ENCODE data around the gene NKAIN2.

Gene NKAIN2

GRCh38 chr6:124772733-124773319, 969.2 kb downstream of the NKAIN2 start:
- Mint-ChIP-seq H3K4me1 (no peaks in the 10 kb centered on the region), H3K4me3 (no peak overlapping the region), H3K27ac (no peak overlapping the region), H3K36me3 (no peaks in the 10 kb centered on the region), H3K27me3 (no peaks in the 10 kb centered on the region), H3K9me3 (no peaks in the 10 kb centered on the region)

GRCh38 chr6:124775121-124775520, 971.5 kb downstream of the NKAIN2 start:
- Mint-ChIP-seq H3K36me3 (no peaks in the 10 kb centered on the region), H3K4me1 (no peaks in the 10 kb centered on the region), H3K4me3 (no peak overlapping the region), H3K27me3 (no peaks in the 10 kb centered on the region), H3K9me3 (no peaks in the 10 kb centered on the region), H3K27ac (no peak overlapping the region)

GRCh38 chr6:124777863-124778262, 974.2 kb downstream of the NKAIN2 start:
- Mint-ChIP-seq H3K27ac (no peak overlapping the region), H3K27me3 (no peaks in the 10 kb centered on the region), H3K4me1 (no peaks in the 10 kb centered on the region), H3K4me3 (no peak overlapping the region), H3K9me3 (no peaks in the 10 kb centered on the region), H3K36me3 (no peaks in the 10 kb centered on the region)

- H3K4me3 Mint-ChIP-seq = no peak overlapping the region
- no peaks in the 10 kb centered on the region for H3K9me3 Mint-ChIP-seq
- no peaks in the 10 kb centered on the region for H3K36me3 Mint-ChIP-seq
- no peak overlapping the region for H3K27ac Mint-ChIP-seq
- no peaks in the 10 kb centered on the region for H3K4me1 Mint-ChIP-seq
- no peaks in the 10 kb centered on the region for H3K27me3 Mint-ChIP-seq
Measured at GRCh38 chr6:124780623-124781022, 977.0 kb downstream of the NKAIN2 start.

GRCh38 chr6:124783344-124783743, 979.7 kb downstream of the NKAIN2 start:
- peaks cover 4% of the 10 kb centered on the region for H3K27me3 Mint-ChIP-seq
- peaks cover 5% of the 10 kb centered on the region for H3K9me3 Mint-ChIP-seq
- no peaks in the 10 kb centered on the region for H3K4me1 Mint-ChIP-seq
- no peak overlapping the region for H3K4me3 Mint-ChIP-seq
- H3K36me3 Mint-ChIP-seq = no peaks in the 10 kb centered on the region
- H3K27ac Mint-ChIP-seq = no peak overlapping the region

GRCh38 chr6:124791156-124791555, 987.5 kb downstream of the NKAIN2 start:
- Mint-ChIP-seq H3K9me3 (peaks cover 5% of the 10 kb centered on the region), H3K27me3 (peaks cover 7% of the 10 kb centered on the region), H3K27ac (no peak overlapping the region), H3K4me3 (no peak overlapping the region), H3K36me3 (no peaks in the 10 kb centered on the region), H3K4me1 (no peaks in the 10 kb centered on the region)

GRCh38 chr6:124792386-124792785, 988.7 kb downstream of the NKAIN2 start:
- Mint-ChIP-seq H3K27me3 (peaks cover 5% of the 10 kb centered on the region), H3K4me1 (no peaks in the 10 kb centered on the region), H3K36me3 (no peaks in the 10 kb centered on the region), H3K27ac (no peak overlapping the region), H3K9me3 (peaks cover 5% of the 10 kb centered on the region), H3K4me3 (no peak overlapping the region)

GRCh38 chr6:124793398-124793797, 989.7 kb downstream of the NKAIN2 start:
- no peaks in the 10 kb centered on the region for H3K36me3 Mint-ChIP-seq
- H3K27me3 Mint-ChIP-seq = peaks cover 2% of the 10 kb centered on the region
- H3K4me1 Mint-ChIP-seq = no peaks in the 10 kb centered on the region
- no peaks in the 10 kb centered on the region for H3K9me3 Mint-ChIP-seq
- H3K4me3 Mint-ChIP-seq = no peak overlapping the region
- no peak overlapping the region for H3K27ac Mint-ChIP-seq

- H3K27ac Mint-ChIP-seq = no peak overlapping the region
- no peak overlapping the region for H3K4me3 Mint-ChIP-seq
- H3K27me3 Mint-ChIP-seq = no peaks in the 10 kb centered on the region
- H3K9me3 Mint-ChIP-seq = no peaks in the 10 kb centered on the region
- H3K36me3 Mint-ChIP-seq = no peaks in the 10 kb centered on the region
- H3K4me1 Mint-ChIP-seq = no peaks in the 10 kb centered on the region
Measured at GRCh38 chr6:124795643-124796463, 992.2 kb downstream of the NKAIN2 start.

GRCh38 chr6:124796464-124796970, 992.9 kb downstream of the NKAIN2 start:
- H3K4me1 Mint-ChIP-seq = no peaks in the 10 kb centered on the region
- no peaks in the 10 kb centered on the region for H3K9me3 Mint-ChIP-seq
- no peak overlapping the region for H3K27ac Mint-ChIP-seq
- no peaks in the 10 kb centered on the region for H3K36me3 Mint-ChIP-seq
- no peak overlapping the region for H3K4me3 Mint-ChIP-seq
- H3K27me3 Mint-ChIP-seq = no peaks in the 10 kb centered on the region

GRCh38 chr6:124797224-124797623, 993.6 kb downstream of the NKAIN2 start:
- H3K27ac Mint-ChIP-seq = no peak overlapping the region
- H3K4me1 Mint-ChIP-seq = no peaks in the 10 kb centered on the region
- no peaks in the 10 kb centered on the region for H3K27me3 Mint-ChIP-seq
- H3K4me3 Mint-ChIP-seq = no peak overlapping the region
- H3K36me3 Mint-ChIP-seq = no peaks in the 10 kb centered on the region
- H3K9me3 Mint-ChIP-seq = no peaks in the 10 kb centered on the region

GRCh38 chr6:124798942-124799496, 995.4 kb downstream of the NKAIN2 start:
- Mint-ChIP-seq H3K4me1 (no peaks in the 10 kb centered on the region), H3K27ac (no peak overlapping the region), H3K4me3 (no peak overlapping the region), H3K27me3 (no peaks in the 10 kb centered on the region), H3K9me3 (no peaks in the 10 kb centered on the region), H3K36me3 (no peaks in the 10 kb centered on the region)

- no peaks in the 10 kb centered on the region for H3K36me3 Mint-ChIP-seq
- no peaks in the 10 kb centered on the region for H3K4me1 Mint-ChIP-seq
- H3K27ac Mint-ChIP-seq = no peak overlapping the region
Measured at GRCh38 chr6:124799638-124800037, 996.0 kb downstream of the NKAIN2 start.

GRCh38 chr6:124800222-124800621, 996.6 kb downstream of the NKAIN2 start:
- H3K4me3 Mint-ChIP-seq = no peak overlapping the region
- H3K9me3 Mint-ChIP-seq = no peaks in the 10 kb centered on the region
- no peak overlapping the region for H3K27ac Mint-ChIP-seq
- H3K27me3 Mint-ChIP-seq = no peaks in the 10 kb centered on the region
- no peaks in the 10 kb centered on the region for H3K36me3 Mint-ChIP-seq
- no peaks in the 10 kb centered on the region for H3K4me1 Mint-ChIP-seq

More at GRCh38 chr6:124799638-124800037, 996.0 kb downstream of the NKAIN2 start:
- H3K9me3 Mint-ChIP-seq = no peaks in the 10 kb centered on the region
- no peak overlapping the region for H3K4me3 Mint-ChIP-seq
- no peaks in the 10 kb centered on the region for H3K27me3 Mint-ChIP-seq

- no peak overlapping the region for H3K4me3 Mint-ChIP-seq
- H3K36me3 Mint-ChIP-seq = no peaks in the 10 kb centered on the region
- peaks cover 6% of the 10 kb centered on the region for H3K9me3 Mint-ChIP-seq
- H3K4me1 Mint-ChIP-seq = no peaks in the 10 kb centered on the region
- no peak overlapping the region for H3K27ac Mint-ChIP-seq
- no peaks in the 10 kb centered on the region for H3K27me3 Mint-ChIP-seq
Measured at GRCh38 chr6:124812067-124812466, 1008.4 kb downstream of the NKAIN2 start.

- Mint-ChIP-seq H3K36me3 (no peaks in the 10 kb centered on the region), H3K9me3 (no peaks in the 10 kb centered on the region), H3K27me3 (peaks cover 2% of the 10 kb centered on the region), H3K27ac (no peak overlapping the region), H3K4me3 (no peak overlapping the region), H3K4me1 (no peaks in the 10 kb centered on the region)
Measured at GRCh38 chr6:124819346-124819745, 1015.7 kb downstream of the NKAIN2 start.
